GM21367 (cell line): ENCODE measurements around the gene DLGAP4.

Source experiments
- ATAC-seq: cut with Tn5 transposase; IDR thresholded peaks from one replicate; pipeline ENCODE4 v1.9.1; 2021; ENCODE audit not compliant: unreplicated experiment

Gene DLGAP4

GRCh38 chr20:36574366-36575135, 268.4 kb downstream of the DLGAP4 start:
- ATAC-seq, result no peak

- ATAC-seq, result no peak
These were observed 269.9 kb downstream of the DLGAP4 start for GRCh38 chr20:36576081-36576445.
